HG03432 (cell line): ENCODE measurements around the gene EXO1.

ENCODE experiments used
- ATAC-seq: cut with Tn5 transposase; IDR thresholded peaks from one replicate; pipeline ENCODE4 v1.9.1; 2021; ENCODE audit warnings: mild to moderate bottlenecking, moderate library complexity; ENCODE audit not compliant: unreplicated experiment

The EXO1 gene

DNA sequence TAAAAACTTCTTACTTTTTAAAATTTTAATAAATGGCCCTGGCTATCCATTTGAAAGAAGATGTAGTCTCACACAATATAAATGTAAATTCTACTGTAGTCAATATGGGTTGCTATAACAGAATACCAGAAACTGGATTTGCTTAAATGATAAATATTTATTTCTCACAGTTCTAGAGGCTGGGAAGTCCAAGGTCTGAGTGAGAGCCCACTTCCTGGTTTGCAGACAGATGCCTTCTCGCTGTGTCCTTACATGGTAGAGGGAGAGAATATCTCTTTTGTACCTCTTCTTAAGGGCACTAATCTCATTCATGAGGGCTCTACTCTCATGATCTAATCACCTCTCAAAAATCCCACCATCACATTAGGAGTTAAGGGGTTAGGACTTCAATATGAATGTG lies 35.2 kb downstream of the EXO1 start:
- no peak for ATAC-seq

DNA sequence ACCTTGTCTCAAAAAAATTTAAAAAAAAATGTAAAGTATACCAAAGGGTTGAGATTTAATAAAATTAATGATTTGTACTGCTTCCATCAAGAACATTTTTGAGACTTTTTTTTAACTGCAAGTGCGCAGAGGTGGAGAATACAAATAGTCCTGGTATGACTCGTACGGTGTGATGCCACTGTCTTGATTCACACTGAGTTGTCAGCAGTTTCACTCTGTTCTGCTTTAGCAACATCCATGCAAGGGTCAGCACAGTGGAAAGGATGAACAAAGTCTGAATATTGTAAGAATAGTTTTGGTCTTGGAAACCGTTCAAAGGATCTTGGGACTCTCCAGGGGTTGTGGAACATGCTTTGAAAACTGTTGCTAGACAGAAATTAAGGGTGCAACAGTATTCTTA lies 40.2 kb downstream of the EXO1 start:
- no peak for ATAC-seq

DNA sequence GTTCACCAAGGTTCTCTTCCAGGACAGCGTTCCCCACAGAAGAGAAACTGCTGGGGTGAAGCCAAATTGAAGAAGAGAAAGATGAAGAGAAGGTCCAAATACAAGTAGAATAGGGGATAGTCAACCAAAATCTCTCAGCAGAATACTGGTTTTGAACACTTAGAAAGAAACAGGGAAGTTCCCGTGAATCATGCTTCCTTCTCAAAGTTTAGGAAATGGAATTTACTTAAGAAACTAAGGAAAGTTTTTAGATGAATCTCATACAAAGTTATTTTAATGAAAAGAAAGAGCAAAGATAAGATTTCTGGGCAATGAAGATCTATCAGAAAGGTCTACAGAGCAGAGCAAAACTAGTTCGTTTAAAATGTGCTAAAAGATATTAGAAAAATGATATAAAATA lies 43.3 kb downstream of the EXO1 start:
- ATAC-seq = no peak

DNA sequence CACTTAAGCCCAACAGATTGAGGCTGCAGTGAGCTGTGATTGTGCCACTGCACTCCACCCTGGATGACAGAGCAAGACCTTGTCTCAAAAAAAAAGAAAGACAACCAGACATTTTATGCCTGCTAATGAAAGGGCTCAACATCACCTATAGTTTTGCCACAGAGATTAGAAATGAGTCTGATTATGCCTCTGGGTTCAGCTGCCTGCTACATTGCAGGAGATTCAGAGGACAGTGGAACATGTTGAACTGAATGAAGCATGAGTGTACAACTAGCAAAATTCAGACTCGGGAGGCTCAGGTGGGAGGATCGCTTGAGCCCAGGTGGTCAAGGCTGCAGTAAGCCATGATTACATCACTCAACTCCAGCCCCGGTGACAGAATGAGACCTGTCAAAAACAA lies 46.0 kb downstream of the EXO1 start:
- no peak for ATAC-seq

DNA sequence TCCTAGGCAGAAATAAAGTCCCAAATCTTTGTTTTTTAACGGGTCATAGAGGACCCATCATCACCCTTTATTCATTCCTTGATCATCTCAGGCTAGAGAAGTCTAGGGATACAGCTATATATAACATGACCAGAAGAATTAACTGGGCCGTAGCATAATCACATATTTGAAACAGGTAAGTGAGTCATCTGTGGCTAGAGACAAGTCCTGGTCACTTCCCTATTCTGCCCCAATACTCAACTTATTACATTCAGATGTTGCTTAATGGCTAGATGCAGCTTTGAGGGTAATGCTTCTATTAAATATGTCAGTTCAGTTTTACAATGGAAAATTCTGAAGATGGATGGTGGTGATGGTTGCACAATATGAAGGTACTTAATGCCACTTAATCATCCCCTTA lies 47.0 kb downstream of the EXO1 start:
- peak; percentile 81 for ATAC-seq

DNA sequence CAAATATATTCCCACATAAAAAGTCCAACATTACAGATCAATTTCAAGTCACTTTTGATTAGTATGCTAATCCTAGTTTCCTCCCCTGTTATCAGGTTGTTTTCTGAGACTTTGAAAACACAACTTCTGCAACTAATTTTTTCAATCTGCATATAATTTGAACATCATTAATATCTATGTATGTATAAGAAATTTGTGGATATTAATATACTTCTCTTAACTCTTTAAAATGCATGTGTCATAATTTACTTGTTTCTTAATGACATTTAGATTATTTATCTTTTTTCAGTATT lies 48.6 kb downstream of the EXO1 start:
- no peak for ATAC-seq

DNA sequence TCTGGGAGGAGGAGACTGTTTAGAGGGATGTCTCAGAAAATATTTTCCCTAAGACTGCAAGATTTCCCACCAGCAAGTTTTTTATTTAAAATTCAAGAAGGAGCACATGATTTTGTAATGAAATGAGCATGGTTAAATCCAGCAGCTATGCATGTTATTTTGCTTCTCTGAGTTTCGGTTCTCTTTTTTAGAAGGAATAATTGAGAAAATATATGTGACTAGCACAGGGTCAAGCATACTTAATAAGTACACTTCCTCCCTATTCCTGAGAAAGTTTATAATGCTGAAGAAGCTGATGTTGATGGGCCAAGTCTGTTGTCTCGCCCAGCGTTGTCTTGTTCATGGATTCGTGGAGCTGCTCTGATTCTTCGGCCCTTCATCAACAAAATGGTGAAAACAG lies 51.2 kb downstream of the EXO1 start:
- ATAC-seq = peak; percentile 35

DNA sequence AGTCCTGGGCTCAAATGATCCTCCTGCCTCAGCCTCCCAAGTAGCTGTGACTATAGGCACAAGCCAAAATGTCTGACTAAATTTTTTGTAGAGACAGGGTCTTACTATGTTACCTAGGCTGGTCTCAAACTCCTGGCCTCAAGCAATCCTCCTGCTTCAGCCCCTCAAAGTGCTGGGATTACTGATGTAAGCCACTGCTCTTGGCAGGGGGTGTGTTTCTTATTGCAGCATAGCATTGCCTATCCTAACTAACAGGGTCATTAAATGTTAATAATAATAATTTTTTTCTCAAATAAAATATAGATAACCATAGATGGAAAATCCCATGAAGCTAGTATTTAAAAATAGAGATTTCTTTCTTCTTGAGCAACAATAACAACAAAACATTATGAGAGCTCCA lies 52.4 kb downstream of the EXO1 start:
- ATAC-seq = no peak

DNA sequence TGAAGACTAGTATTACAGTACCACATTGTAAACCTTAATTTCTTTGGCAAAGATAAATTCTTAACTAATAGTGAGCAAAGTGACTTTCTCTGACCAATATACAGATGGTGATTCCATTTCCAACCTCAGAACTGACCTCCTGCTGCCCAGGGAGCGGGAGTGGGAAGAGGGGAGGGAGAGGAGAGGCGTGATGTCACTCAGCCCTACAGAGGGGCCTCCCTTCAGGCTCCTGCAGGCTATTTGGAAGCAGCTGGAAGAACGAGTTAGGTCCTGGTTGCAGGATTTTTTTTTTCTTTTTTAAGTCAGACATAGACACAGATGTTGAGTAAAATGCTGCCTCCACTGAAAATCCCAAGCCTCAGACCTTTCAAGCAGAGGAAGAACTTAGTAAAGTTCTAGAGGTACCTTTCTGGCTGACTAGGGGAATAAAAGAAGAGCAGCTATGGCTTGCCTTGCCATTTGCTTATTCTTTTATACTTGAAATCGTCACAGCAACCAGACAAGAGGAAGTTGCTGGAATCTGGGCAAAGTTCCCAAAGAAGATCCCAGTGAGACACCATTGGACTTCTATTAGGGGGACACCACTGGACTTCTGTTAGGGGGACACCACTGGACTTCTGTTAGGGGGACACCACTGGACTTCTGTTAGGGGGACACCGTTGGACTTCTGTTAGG lies 54.5 kb downstream of the EXO1 start:
- ATAC-seq = no peak

DNA sequence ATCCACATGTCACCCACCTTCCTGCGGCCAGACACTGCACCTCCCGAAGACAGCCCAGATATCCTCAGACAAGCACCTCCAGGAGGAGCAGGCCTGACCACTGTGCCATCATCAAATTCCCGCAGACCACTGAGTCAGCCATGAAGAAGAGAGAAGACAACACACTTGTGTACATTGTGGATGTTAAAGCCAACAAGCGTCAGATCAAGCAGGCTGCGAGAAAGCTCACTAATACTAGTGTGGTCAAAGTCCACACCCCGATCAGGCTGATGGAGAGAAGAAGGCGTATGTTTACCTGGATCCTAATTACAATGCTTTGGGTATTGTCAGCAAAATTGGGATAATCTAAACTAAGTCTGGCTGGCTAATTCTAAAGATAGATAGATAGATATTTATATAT lies 68.2 kb downstream of the EXO1 start:
- no peak for ATAC-seq

DNA sequence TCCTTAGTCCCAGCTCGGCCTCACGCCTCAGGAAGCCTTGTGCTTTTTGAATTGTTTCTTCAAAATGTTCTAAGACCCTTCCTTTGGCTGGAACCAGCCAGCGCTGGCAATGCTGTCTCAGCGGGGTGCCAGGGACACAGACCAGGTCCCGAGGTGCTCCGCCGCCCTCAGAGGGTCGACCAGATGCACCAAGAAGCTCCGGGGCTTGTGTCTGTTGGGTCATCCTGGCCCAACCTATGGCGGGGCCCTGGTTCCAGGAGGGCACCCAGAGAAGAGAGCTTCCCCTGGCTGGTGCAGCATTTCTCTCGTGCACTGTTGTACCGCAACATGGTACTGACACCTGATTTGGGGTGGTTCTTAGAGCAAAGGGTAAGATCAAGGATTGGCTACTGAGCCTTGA lies 69.5 kb downstream of the EXO1 start:
- ATAC-seq = no peak

DNA sequence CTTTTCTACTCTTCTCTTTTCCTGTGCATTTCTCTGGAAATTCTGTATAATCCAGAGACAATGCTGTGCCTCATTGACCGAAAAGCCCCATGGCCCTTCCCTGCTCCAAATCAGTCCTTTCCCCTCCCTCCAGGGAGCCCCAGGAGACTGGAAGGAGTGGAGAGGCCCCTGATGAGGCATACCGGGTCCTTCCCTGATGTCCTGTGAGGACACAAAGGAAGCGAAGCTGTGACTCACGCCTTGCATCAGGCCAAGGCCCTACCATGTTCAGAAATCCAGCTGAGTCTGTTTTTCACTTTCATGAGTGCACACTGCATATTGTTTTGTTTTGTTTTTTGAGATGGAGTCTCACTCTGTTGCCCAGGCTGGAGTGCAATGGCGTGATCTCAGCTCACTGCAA lies 70.9 kb downstream of the EXO1 start:
- ATAC-seq = no peak

DNA sequence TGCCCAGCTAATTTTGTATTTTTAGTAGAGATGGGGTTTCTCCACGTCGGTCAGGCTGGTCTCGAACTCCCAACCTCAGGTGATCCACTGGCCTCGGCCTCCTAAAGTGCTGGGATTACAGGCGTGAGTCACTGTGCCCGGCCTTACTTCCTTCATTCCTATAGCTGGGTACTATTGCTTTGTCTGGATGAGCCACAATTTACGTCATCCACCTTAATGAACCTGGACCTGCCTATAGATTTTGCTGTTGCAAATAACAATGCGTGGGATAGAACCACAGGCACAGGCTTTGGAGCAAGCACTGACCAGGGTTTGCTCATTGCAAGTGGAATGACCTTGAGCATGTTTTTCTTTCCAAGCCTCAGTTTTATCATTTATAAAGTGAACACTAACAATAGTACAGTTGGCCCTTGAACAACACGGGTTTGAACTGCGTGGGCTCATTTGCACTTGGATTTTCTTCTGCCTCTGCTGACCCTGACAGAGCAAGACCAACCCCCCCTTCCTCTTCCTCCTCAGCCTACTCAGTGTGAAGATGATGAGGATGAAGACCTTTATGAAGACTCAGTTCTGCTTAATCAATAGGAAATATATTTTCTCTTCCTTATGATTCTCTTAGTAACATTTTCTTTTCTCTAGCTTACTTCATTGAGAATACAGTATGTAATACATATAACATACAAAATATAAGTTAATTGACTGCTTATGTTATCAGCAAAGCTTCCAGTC lies 76.2 kb downstream of the EXO1 start:
- ATAC-seq = no peak

DNA sequence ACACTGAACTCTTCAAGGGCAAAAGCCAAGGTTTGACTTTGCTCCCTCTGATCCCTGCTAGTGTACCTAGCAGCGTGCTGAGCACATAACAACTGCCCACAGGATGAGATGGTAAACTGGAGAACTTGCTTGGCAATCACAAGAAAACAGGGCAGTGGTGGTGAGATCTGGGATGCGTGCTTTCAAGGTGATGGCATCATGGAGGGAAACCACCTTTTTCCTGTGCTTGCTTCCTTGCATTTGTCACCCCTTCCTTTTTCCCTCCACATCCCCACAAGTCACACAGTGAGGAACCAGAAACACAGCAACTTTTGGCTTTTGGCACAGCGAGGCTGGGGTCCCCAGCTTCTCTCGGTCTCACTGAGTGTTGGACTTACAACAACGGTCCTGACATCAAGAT lies 78.1 kb downstream of the EXO1 start:
- ATAC-seq = no peak

DNA sequence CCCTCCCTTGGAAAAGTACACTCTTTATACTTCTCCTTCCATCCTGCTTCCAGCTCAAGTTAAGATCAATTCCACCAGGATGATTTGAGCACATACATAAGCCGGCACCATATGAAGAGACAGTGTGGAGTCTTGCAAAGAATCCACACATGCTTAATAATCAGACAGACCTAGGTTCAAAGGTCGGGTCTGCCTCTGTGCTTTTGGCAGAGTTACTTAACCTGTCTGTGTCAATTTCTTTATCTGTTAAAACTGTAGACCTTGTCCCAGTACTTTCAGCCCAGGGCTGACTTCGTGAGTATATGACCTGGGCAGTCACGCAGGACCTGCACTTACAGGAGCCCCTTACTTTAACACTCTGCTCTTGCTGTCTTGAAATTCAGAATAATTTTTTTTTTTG lies 79.3 kb downstream of the EXO1 start:
- ATAC-seq = no peak

DNA sequence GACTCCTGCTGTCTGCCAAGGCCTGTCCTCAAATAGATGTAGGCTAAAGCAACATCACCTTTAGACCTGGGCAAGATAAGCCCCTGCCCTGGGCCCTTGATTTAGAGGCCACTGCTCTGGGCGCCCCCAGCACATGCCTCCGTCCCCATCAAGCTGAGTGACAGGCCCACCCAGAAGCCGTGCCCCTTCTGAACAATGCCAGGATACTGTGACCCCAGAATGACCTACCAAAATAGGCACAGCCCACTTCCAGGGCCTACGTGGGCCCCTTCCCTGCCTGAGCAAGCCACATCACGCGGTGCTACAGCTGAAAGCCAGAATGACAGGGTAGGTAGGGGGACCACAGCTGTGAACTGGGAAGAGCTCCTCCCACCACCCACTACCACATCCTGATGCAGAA lies 84.8 kb downstream of the EXO1 start:
- ATAC-seq = no peak

DNA sequence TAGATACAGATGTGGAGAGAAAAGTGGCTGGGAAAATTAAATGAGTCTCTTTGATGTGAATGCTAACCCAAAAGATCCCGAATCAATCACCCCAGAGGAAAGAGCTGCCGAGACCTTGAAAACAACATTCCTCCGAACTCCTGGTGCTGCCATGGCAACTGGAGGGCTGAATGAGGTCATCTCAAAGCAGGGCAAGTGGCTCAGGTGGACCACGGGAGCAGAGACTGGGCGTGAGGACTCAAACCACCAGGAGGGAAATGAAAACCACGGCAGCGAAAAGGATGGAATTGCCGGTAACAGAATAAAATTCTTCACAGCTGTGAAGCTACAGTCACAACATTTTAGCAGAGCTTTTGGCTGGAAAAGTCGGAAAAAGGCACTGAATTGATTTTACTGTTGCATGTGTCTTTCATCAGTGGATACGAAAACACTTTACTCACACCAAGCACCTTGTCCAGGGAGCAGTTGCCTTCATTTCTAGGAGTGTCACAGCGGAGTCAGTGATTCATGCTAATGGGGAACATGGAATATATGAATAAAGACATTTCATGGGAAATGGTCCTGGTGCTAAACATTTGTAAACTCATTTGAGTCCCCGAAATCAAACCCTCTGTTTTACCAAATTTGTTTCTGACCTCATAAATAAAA lies 86.3 kb downstream of the EXO1 start:
- ATAC-seq = no peak

DNA sequence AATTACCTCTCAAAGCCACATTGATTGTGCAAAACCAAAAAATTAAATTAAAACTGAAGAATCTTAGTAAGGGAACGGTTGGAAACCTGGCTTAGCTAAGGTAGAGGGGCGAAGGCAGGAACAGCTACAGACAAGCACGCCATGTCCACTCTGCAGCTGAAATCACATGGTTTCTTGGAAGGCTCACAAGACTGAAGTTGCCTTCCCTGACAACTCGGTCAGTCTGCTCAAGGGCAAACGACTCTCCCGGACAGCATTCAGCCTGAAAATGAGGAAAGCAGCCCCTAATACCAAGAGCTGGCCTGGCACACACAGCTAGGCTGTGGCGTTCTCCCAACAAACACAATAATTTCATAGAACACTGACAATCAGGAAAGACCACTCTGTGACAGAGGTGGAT lies 86.9 kb downstream of the EXO1 start:
- ATAC-seq = no peak
